CD14-positive monocyte (primary cell): ENCODE results near the gene CLRN2. TPM values are rescaled to one million over a fixed set of nuclear protein-coding genes. Genes with fewer than 3 reads are reported as not detected.

Experiments
- DNase-seq, 3 donors: peaks; one replicate each; pipeline ENCODE4 v3.0.0-alpha.2; 2011 to 2022
- H2AFZ ChIP-seq: 2 replicates; pipeline ENCODE4 v1.6.0; 2012; ENCODE audit warnings: mild to moderate bottlenecking, low read depth, low read length, inconsistent platforms; ENCODE audit not compliant: insufficient read depth, poor library complexity, severe bottlenecking
- H3K27ac ChIP-seq, 2 donors: 1 replicate in 1 of 2; 2 replicates in 1 of 2; pipeline ENCODE4 v1.5.1; 2012 to 2013; ENCODE audit warnings: low read length in 2 of 2, control low read depth in 1 of 2, inconsistent platforms in 1 of 2, low read depth in 1 of 2, mild to moderate bottlenecking in 1 of 2
- H3K27me3 ChIP-seq, 2 donors: one replicate each; pipeline versions ENCODE4 v1.6.0 to v1.6.1; 2011 to 2013; ENCODE audit warnings: low read length in 2 of 2; ENCODE audit not compliant: control insufficient read depth in 2 of 2, insufficient read depth in 2 of 2
- H3K36me3 ChIP-seq, 2 donors: replicated peaks in 1 of 2; 1 replicate in 1 of 2; 2 replicates in 1 of 2; pipeline versions ENCODE4 v1.5.1 to v1.6.1; 2012 to 2013; ENCODE audit warnings: low read length in 2 of 2, control low read depth in 1 of 2, inconsistent platforms in 1 of 2, mild to moderate bottlenecking in 1 of 2; ENCODE audit not compliant: insufficient read depth in 2 of 2, control insufficient read depth in 1 of 2
- H3K4me1 ChIP-seq, 2 donors: 1 replicate in 1 of 2; 2 replicates in 1 of 2; pipeline versions ENCODE4 v1.5.1 to v1.6.1; 2012 to 2013; ENCODE audit warnings: low read length in 2 of 2, control low read depth in 1 of 2, inconsistent platforms in 1 of 2, mild to moderate bottlenecking in 1 of 2, moderate library complexity in 1 of 2; ENCODE audit not compliant: insufficient read depth in 2 of 2, control insufficient read depth in 1 of 2
- H3K4me2 ChIP-seq: replicated peaks from 2 replicates; pipeline ENCODE3; 2012; ENCODE audit warnings: low read length, moderate library complexity, mild to moderate bottlenecking; ENCODE audit not compliant: poor library complexity, severe bottlenecking; ENCODE audit errors: extremely low read depth
- H3K4me3 ChIP-seq, 3 experiments: fragments of 200-600 bp in 1 of 3; sonication (generic) in 1 of 3; replicated peaks in 1 of 3; 1 replicate in 2 of 3; 2 replicates in 1 of 3; pipeline ENCODE4 v1.5.1; 2011 to 2013; ENCODE audit warnings: low read length in 3 of 3, mild to moderate bottlenecking in 3 of 3, control low read depth in 2 of 3, low read depth in 2 of 3, inconsistent platforms in 1 of 3, moderate library complexity in 1 of 3
- H3K79me2 ChIP-seq: 2 replicates; pipeline ENCODE4 v1.6.0; 2012; ENCODE audit warnings: mild to moderate bottlenecking, control low read depth, inconsistent platforms, low read length, moderate library complexity; ENCODE audit not compliant: insufficient read depth
- H3K9ac ChIP-seq: 2 replicates; pipeline ENCODE4 v1.6.0; 2017; ENCODE audit warnings: low read length, mild to moderate bottlenecking; ENCODE audit not compliant: insufficient read depth, poor library complexity, severe bottlenecking
- H3K9me3 ChIP-seq, 2 donors: replicated peaks in 1 of 2; 1 replicate in 1 of 2; 2 replicates in 1 of 2; pipeline versions ENCODE4 v1.5.1 to v1.6.1; 2012 to 2013; ENCODE audit warnings: low read length in 2 of 2, control low read depth in 1 of 2; ENCODE audit not compliant: control insufficient read depth in 1 of 2, insufficient read depth in 1 of 2
- H4K20me1 ChIP-seq: 2 replicates; pipeline ENCODE4 v1.6.0; 2012; ENCODE audit warnings: mild to moderate bottlenecking, low read length, control low read depth, moderate library complexity; ENCODE audit not compliant: insufficient read depth
- H3K27ac Mint-ChIP-seq, 7 donors: one replicate each; pipeline ENCODE4 v1.8.0; 2020; ENCODE audit warnings: mild to moderate bottlenecking in 7 of 7, mixed read lengths in 7 of 7, moderate library complexity in 6 of 7, inconsistent platforms in 2 of 7
- H3K27me3 Mint-ChIP-seq, 3 donors: one replicate each; pipeline ENCODE4 v1.8.0; 2021 to 2022; ENCODE audit warnings: low read depth in 3 of 3, mild to moderate bottlenecking in 3 of 3, mixed read lengths in 3 of 3, moderate library complexity in 3 of 3, inconsistent platforms in 1 of 3
- H3K36me3 Mint-ChIP-seq, 2 donors: one replicate each; pipeline ENCODE4 v1.8.0; 2020; ENCODE audit warnings: mixed read lengths in 2 of 2, inconsistent platforms in 1 of 2, mild to moderate bottlenecking in 1 of 2
- H3K4me1 Mint-ChIP-seq: one replicate; pipeline ENCODE4 v1.8.0; 2020; ENCODE audit warnings: mild to moderate bottlenecking, mixed read lengths
- H3K4me3 Mint-ChIP-seq, 2 donors: one replicate each; pipeline ENCODE4 v1.8.0; 2020; ENCODE audit warnings: mild to moderate bottlenecking in 2 of 2, mixed read lengths in 2 of 2, moderate library complexity in 1 of 2
- H3K9me3 Mint-ChIP-seq, 7 donors: one replicate each; pipeline ENCODE4 v1.8.0; 2020 to 2022; ENCODE audit warnings: mixed read lengths in 7 of 7, mild to moderate bottlenecking in 6 of 7, moderate library complexity in 6 of 7, inconsistent platforms in 2 of 7
- CTCF ChIP-seq: fragments of 200-600 bp; IDR thresholded peaks from one replicate; pipeline ENCODE4 v1.8.0; 2022; ENCODE audit warnings: antibody characterized with exemption, mild to moderate bottlenecking
- WGBS: methylation state at CpG from one replicate; pipeline ENCODE4 v1.1.5; 2013; ENCODE audit warnings: missing lambda C conversion rate; ENCODE audit not compliant: insufficient coverage; 5-methylcytosine and 5-hydroxymethylcytosine counted together
- intact Hi-C, 2 donors: fragments of 100-400 bp; cut with micrococcal nuclease; formaldehyde crosslinking; loops; one replicate each; pipeline versions ENCODE4 v1.15.0 to v1.15.1; 2023
- polyA plus RNA-seq, 3 donors: library from polyadenylated mRNA; depleted of rRNA in 1 of 3; unstranded in 2 of 3; stranded (reverse) in 1 of 3; fragments of 300-500 nt in 2 of 3; fragments of >200 nt in 1 of 3; fragmentation: Illumina TruSeq in 2 of 3; gene quantifications; 1 replicate in 2 of 3; 2 replicates in 1 of 3; pipeline ENCODE4 v1.2.3, GENCODE V29; 2012 to 2021

Gene CLRN2
- polyA plus RNA-seq, 3 donors: not detected

GRCh38 chr4:17545374-17546140, 30.6 kb downstream of the CLRN2 start:
- Mint-ChIP-seq H3K27ac (no peak overlapping the region), H3K9me3 (no peaks in the 10 kb centered on the region), H3K4me1 (peaks cover 9% of the 10 kb centered on the region), H3K27me3 (peaks cover 0 to 4% (median 3%) of the 10 kb centered on the region in 3 donors), H3K4me3 (no peak overlapping the region), H3K36me3 (no peaks in the 10 kb centered on the region)
- 89% methylated on average over 5 of the region's 11 CpGs for WGBS
- no peak overlapping the region for H3K9ac ChIP-seq
- no peak overlapping the region for H3K4me2 ChIP-seq
- no peak for TF ChIP-seq CTCF
- H2AFZ ChIP-seq: no peak overlapping the region
- DNase-seq: no peak
- H3K79me2 ChIP-seq: no peaks in the 10 kb centered on the region
- no peaks in the 10 kb centered on the region for H3K27me3 ChIP-seq
- H3K4me3 ChIP-seq: no peak overlapping the region
- intact Hi-C loops: loop anchor here (5.0 to 10.0 kb wide), 2 partner anchors 1047 to 1049 kb away; no protein-coding TSS in a partner anchor
- no peaks in the 10 kb centered on the region for H3K4me1 ChIP-seq
- H3K9me3 ChIP-seq: no peaks in the 10 kb centered on the region
- no peaks in the 10 kb centered on the region for H4K20me1 ChIP-seq
- H3K36me3 ChIP-seq: no peaks in the 10 kb centered on the region
- no peak overlapping the region for H3K27ac ChIP-seq

DNA sequence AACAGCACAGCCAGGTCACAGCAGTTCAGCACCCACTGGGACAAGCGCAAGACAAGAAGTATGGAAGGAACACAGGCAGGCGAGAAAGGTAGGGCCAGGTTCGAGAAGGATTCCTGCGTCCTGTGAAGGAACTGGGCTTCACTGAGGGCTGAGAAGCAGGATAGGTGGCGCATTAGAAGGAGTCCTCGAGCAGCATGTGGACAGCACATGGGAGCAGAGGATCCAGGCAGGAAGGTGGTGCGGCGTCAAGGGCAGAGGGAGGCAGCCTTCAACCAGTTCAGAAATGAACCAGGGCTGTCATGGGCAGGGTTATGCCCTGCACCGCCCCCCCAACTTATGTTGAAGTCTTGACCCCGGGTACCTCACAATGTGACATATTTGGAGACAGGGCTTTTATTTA, 31.3 kb downstream of the CLRN2 start:
- Mint-ChIP-seq H3K36me3 (no peaks in the 10 kb centered on the region), H3K27me3 (peaks cover 0 to 8% (median 5%) of the 10 kb centered on the region in 3 donors), H3K27ac (no peak overlapping the region), H3K9me3 (no peaks in the 10 kb centered on the region), H3K4me3 (no peak overlapping the region), H3K4me1 (peaks cover 9% of the 10 kb centered on the region)
- Histone ChIP-seq H3K9me3 (no peaks in the 10 kb centered on the region), H3K4me1 (no peaks in the 10 kb centered on the region), H3K27ac (no peak overlapping the region), H2AFZ (no peak overlapping the region), H3K36me3 (no peaks in the 10 kb centered on the region), H3K4me3 (no peak overlapping the region), H3K27me3 (no peaks in the 10 kb centered on the region), H3K79me2 (no peaks in the 10 kb centered on the region), H3K4me2 (no peak overlapping the region), H3K9ac (no peak overlapping the region), H4K20me1 (no peaks in the 10 kb centered on the region)
- no peak for DNase-seq
- TF ChIP-seq CTCF: no peak
- intact Hi-C loops: loop anchor here (5.0 to 10.0 kb wide), 2 partner anchors 1046 to 1049 kb away; no protein-coding TSS in a partner anchor
- 94% methylated on average over 10 of the region's 10 CpGs for WGBS
